IPS DF 4.7 (cell line): Measurements from ENCODE around the gene CCDC66.

Source experiments
- DNase-seq: peaks from one replicate; pipeline ENCODE4 v3.0.0-alpha.2; 2013; ENCODE audit warnings: low spot score; ENCODE audit errors: extremely low read depth

CCDC66 gene

DNA sequence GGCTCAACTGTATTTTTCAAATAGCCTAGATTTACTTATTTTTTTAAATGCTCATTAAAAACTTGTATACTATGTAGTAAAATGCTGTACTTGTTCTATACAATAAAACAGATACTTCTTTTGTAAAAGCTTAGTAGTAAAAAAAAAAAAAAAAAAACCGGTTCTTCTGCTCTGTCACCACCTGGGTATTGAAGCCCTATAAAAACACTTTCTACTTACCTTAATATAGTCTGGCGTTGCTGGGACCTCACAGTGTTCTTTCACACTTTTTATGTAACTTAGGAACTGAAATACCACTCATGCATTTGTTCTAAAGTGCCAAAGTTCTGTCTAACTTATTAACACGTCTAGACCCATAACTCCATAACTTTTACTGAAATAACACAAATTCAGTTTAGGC is 64.7 kb downstream of the CCDC66 start:
- no peak for DNase-seq

DNA sequence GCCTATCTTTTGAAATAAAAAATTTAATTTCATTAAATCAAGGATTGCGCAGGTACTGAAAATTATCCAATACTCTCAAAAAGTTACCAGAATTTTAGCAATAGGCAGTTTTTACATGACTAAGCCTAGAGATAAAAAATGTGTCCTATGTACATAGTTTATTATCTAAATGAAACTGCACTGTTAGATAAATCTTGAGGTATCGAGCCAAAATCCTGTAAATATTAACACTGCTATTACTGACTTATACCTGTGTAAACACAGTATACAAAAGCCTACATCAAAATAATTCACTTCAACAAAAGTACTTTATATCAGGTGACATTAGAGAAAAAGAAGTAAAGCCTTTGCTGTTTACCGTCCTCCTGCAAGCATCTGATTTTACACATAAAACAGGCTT is 65.4 kb downstream of the CCDC66 start:
- no peak for DNase-seq

DNA sequence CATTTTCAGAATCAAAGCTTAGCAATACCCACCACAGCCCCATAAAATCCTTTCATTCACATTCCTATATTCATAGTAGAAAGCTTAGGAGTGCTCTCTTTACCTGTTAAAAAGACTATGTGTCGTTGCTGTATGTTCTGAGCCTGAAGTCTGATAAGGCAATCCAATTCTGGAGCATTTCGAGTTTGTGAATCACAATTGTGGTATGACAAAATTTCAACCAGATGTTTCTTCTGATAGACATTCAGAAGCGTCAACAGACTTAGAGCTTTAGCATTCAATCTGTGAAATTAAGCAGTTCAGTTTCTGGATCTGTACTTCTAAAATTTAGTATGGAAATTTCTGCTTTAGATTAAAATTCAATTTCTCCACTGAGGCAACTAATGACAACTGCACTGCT is 67.8 kb downstream of the CCDC66 start:
- DNase-seq = no peak

DNA sequence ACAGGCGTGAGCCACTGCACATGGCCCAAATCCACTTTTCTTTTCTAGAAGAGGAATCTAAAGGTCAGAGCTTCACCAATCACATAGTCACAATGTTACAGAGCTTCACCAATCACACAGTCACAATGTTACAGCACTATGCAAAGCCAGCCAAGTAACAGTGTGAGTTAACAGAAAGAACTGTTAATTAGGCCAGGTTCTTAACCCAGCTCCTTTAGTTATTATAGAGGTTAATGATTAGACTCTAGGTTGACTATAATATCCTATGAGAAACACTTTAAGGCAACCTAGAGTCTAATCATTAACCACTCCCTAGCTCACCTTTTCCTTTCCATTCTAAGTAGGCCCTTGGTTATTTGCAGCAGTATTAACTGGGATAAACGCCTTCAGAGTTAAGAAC is 72.1 kb downstream of the CCDC66 start:
- DNase-seq = no peak

DNA sequence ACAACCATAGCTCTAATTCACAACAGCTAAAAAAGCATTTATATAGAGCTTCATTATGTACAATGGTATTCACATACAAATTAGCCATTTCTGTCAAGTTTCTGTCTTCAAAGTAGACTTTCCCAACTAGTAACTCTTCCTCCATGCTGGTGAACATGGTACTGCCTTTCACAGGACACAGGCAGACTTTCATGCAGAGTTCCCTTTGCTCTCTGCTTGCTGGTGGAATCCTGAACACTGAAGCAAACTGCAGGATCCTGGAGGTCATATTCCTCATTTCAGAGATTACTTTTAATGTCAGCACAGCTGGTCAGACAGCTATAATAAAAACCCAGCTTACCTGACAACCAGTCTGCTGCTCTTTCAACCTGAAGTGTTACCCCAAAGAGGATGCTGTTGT is 72.5 kb downstream of the CCDC66 start:
- DNase-seq = no peak

DNA sequence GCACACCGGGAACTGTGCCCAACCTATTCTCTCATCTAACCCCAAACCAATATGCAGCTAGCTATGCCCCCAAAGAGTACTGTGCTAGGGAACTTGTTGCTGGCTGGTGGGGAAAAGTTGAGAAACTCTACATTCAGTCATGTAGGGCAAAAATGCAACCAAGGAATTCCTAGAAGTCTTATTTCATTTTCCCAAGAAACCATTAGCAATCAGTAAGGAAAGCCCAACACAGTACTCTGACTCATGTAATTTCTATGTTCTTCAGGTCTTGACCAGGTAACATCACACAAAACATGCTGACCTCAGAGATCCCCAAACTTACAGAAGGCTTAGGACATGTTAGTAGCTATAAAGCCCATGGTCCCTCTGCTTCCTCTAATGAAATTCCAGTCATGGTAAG is 74.0 kb downstream of the CCDC66 start:
- no peak for DNase-seq

DNA sequence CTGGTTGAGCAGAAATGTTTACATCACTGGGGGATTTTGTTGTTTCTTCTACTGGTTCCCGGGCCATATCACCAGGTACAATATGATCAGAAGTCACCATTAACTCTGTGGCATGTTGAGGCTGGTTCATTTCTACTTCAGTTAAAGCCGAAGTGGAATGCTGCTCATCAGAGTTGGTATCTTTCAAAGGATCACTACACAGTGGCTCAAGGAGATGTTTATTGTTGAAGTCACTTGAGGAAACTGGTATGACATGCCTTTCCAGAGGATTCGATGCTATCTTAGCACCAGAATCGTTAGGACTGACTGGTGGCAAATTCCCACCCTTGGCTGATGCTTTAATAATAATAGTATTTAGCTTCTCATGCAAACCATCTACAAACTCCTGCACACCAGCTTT is 76.2 kb downstream of the CCDC66 start:
- DNase-seq = no peak

DNA sequence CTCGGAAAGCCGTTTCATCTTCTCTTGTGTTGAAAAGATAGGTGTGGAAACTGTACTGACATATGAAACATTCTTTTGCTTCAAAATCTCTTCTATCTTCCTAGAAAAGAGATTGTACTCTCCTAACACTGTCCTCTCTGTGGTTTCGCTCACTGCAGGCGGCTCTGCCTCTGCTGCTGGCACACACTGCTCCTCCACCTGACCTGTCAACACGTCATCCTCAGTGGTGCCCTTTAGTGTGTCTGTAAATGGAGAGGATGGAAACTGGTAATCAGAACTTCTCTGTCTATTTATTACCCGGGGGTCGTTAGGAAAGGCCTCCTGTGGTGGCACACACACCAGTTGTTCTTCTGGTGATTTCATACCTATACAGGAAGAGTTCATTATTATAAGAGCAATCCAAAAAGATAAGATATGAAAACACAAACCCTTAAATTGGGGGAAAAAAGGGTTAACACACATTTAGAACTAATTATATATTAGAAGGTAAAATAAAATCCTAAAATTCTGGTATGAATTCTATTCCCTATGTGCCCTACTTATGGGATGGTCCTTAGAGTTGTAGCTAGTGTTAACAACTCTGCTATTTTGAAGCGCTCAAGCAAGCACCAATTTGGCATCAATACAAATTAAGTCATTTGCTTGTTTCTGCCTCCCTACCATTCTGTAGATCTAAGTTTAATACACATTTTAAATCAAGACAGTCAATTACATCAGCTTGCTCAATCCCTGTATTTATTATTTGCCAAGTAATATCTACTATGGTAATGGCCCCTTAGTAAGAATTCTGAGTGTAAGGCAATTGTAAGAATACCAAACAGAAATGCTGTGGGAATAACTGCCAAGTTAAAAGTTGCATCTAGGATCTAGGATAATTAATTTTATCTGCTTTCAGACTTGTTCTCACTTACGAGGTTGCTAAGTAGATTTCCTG is 76.9 kb downstream of the CCDC66 start:
- DNase-seq = no peak

DNA sequence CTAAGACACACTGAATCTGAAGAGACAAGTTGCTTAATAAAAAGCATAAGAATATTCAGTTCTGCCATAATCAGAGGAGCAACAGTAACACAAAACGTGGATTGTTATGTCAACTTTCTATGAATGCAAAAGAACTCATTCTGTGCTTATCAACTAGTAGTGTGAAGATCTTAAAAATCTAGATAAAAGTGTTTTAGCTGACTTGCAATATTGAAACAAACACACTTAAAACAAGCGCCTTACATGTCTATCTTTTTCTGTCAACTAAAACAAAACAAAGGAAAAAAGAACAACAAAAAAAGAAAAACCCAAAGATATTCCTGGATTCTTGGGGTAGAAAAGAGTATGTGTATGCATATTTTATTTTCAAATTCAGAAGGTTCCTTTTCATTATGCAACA is 88.4 kb downstream of the CCDC66 start:
- no peak for DNase-seq

DNA sequence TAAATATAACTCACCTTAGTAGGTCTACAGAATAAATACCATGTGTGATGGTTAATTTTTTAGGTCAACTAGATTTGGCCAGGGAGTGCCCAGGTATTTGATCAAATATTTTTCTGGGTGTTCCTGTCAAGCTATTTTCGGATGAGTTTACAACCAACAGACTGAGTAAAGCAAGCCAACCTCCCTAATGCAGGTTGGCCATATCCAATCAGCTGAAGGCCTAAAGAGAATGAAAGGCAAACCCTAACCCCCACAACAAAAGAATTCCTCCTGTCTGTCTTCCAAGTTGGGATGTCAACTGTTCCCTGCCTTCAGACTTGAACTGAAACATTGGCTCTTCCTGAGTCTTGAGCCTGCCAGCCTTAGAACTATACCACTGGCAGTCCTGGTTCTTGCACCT is 97.5 kb downstream of the CCDC66 start:
- no peak for DNase-seq

DNA sequence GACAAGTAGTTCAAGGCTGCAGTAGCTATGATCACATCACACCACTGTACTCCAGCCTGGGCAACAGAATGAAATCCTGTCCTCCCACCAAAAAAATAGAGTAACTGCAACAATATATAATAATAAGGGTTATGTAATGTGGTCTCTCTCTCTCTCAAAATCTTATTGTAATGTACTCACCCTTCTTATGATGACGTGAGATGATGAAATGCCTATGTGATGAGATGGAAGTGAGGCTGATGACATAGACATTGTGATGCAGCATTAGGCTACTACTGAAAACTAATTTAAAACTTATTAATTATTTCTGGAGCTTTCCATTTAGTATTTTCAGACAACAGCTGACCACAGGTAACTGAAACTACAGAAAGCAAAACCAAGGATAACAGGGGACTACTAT is 98.7 kb downstream of the CCDC66 start:
- DNase-seq = no peak

DNA sequence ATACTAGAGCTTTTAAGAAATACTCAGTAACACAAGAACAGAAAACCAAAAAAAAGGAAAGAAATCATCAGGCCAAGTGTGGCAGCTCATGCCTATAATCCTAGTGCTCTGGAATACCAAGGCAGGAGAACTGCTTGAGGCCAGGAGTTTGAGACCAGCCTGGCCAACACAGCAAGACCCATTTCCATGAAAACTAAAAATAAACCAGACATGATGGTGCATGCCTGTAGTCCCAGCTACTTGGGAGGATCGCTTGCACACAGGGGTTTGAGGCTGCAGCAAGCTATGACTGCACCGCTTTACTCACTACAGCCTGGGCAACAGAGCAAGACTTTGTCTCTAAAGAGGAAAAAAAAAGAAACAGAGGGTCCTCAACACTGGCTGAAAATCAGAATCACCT is 107.8 kb downstream of the CCDC66 start:
- no peak for DNase-seq

DNA sequence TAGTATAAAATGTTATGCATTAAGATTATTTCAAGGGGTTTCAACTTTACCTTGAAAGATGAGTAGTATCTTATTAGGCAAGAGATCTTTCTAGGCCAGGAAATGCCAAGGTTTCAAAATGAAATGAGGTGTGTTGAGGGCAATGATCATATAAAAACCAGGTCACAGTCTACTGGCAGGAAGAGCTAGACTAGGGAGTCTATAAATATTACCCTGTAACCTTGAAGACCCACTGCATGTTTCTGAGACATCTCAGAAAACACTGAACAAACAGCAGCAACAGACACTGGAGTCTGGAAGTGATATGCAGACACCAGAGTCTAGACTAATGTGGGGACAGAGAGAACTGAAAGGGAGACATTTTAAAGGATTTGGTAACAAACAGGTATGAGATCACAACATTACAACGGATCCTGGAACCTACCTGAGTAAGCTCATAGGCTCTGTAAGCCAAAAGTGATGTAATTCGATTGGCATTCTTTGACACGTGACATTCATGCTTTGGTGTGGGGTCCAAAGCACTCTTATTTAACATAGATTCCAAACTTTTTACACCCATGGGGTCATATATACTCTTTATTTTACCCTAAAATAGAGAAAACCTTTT is 111.1 kb downstream of the CCDC66 start:
- no peak for DNase-seq
